HUES6 (cell line): ENCODE measurements around the gene PM20D1.
"Not testable (repeated sequence)": the region's sequence is repeated elsewhere in the genome, so short reads cannot be mapped to it uniquely, and the experiment has no call there.

Source experiments
- H3K27ac ChIP-seq: 2 replicates; pipeline ENCODE4 v1.7.0; 2013; ENCODE audit warnings: low read depth, mild to moderate bottlenecking, low read length, inconsistent platforms
- H3K27me3 ChIP-seq: 2 replicates; pipeline ENCODE4 v1.6.1; 2013; ENCODE audit warnings: low read length; ENCODE audit not compliant: control insufficient read depth, insufficient read depth
- H3K36me3 ChIP-seq: 2 replicates; pipeline ENCODE4 v1.6.1; 2013; ENCODE audit warnings: low read length; ENCODE audit not compliant: control insufficient read depth, insufficient read depth
- H3K4me1 ChIP-seq: 2 replicates; pipeline ENCODE4 v1.6.1; 2013; ENCODE audit warnings: low read length; ENCODE audit not compliant: control insufficient read depth, insufficient read depth
- H3K4me3 ChIP-seq: 2 replicates; pipeline ENCODE4 v1.5.1; 2013; ENCODE audit warnings: low read depth, low read length
- H3K9ac ChIP-seq: one replicate; pipeline ENCODE4 v1.6.1; 2013; ENCODE audit warnings: mild to moderate bottlenecking, low read length
- H3K9me3 ChIP-seq: 2 replicates; pipeline ENCODE4 v1.6.1; 2013; ENCODE audit warnings: low read depth, low read length; ENCODE audit not compliant: control insufficient read depth, insufficient read depth

The PM20D1 gene

DNA sequence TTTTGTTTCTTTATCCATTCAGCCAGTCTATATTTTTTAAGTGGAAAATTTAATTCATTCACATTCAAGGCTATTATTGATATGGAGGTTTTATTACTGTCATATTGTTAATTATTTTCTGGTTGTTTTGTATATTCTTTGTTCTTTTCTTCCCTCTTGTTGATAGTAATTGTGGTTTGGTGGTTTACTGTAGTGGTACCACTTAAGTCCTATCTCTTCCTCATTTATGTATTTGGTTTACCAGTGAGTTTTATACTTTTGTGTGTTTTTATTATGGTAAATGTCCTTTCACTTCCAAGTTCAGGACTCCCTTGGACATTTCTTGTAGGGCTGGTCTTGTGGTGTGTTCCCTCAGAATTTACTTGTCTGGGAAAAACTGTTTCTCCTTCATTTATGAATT lies 28.1 kb upstream of the PM20D1 start:
- no peak overlapping the region for H3K9ac ChIP-seq
- H3K4me3 ChIP-seq = no peak overlapping the region

DNA sequence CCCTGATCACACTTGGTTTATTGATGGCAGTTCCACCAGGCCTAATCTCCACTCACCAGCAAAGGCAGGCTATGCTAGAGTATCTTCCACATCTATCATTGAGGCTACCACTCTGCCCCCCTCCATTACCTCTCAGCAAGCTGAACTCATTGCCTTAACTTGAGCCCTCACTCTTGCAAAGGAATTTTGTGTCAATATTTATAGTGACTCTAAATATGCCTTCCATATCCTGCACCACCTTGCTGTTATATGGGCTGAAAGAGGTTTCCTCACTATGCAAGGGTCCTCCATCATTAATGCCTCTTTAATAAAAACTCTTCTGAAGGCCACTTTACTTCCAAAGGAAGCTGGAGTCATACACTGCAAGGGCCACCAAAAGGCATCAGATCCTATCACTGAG lies 23.2 kb upstream of the PM20D1 start:
- H3K4me3 ChIP-seq, H3K27me3 ChIP-seq, H3K9ac ChIP-seq, H3K9me3 ChIP-seq, H3K27ac ChIP-seq, H3K36me3 ChIP-seq, H3K4me1 ChIP-seq: not testable (repeated sequence)

More for the DNA sequence above, 28.1 kb upstream of the PM20D1 start:
- no peaks in the 10 kb centered on the region for H3K27me3 ChIP-seq
- 0 out of 2 replicates have a peak, but pooled peaks cover 2% of the 10 kb centered on the region for H3K9me3 ChIP-seq
- H3K36me3 ChIP-seq = no peaks in the 10 kb centered on the region
- no peaks in the 10 kb centered on the region for H3K4me1 ChIP-seq
- no peak overlapping the region for H3K27ac ChIP-seq

DNA sequence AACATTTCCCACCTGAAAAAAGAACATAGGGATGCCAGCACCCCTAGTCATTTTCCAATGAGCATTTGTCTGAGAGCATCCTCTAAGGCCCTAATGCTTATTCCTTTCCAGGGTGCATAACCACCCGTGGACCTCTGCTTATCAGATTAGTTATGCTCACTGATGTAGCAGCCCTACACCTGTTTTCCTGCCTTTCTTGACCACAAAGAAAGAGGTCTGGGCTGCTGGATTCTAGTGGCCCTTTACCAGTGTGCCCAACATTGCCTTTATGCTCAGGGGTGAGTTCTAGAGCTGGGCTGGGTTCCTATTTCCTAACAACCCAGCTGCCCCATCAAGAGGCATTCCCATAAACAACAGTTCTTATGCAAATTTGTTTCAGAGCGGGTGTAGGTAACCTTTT lies 20.3 kb upstream of the PM20D1 start:
- Histone ChIP-seq H3K9ac (no peak overlapping the region), H3K27ac (no peak overlapping the region), H3K4me1 (no peaks in the 10 kb centered on the region), H3K27me3 (no peaks in the 10 kb centered on the region), H3K36me3 (no peaks in the 10 kb centered on the region), H3K9me3 (peaks cover 5% of the 10 kb centered on the region; the same call in 1 of the 2 replicates), H3K4me3 (no peak overlapping the region)

- H3K27ac ChIP-seq = no peak overlapping the region
- H3K9ac ChIP-seq = no peak overlapping the region
- no peaks in the 10 kb centered on the region for H3K4me1 ChIP-seq
- no peak overlapping the region for H3K4me3 ChIP-seq
- no peaks in the 10 kb centered on the region for H3K9me3 ChIP-seq
- H3K27me3 ChIP-seq = no peaks in the 10 kb centered on the region
- H3K36me3 ChIP-seq = no peaks in the 10 kb centered on the region
Measured at GRCh38 chr1:205861540-205861939, 11.6 kb upstream of the PM20D1 start.

DNA sequence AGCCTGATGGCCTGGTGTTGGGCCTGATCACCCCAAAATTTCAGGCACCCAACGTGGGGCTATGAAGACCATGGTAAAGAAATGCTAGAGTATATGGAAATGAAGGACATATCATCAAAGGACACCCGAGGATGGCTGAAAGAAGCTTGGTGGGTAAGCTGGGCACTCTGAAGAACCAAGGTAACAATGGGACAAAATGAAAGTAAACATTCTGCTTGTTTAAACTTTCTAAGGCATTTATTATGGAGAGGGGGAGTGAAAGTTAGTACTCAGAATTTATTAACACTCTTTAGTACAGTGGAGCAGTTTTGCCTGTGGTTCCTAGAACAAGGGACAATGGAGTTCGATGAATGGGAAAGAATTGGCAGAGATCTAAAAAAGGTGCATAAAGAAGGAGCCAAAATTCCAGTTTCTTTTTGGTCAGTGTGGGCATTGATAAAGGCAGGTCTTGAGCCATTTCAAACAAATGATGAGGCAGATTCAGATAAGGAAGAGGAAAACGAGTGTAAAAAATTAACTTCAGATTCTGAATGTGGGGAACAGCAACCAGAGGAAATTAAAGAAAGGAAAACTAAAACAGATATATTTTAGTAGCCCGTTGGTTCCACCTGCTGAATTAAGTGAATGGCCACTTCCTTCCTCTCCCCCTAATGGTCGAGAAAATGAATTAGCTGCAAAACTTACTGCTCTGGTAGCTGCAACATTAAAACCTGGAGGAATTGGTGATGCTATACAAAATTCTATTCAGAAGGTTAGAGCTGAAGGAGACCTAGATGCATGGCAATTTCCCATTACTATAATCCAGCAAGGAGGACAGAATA lies 8.4 kb upstream of the PM20D1 start:
- Histone ChIP-seq H3K27ac (no peak overlapping the region), H3K27me3 (no peaks in the 10 kb centered on the region), H3K4me1 (no peaks in the 10 kb centered on the region), H3K4me3 (no peak overlapping the region), H3K36me3 (no peaks in the 10 kb centered on the region), H3K9ac (no peak overlapping the region), H3K9me3 (no peaks in the 10 kb centered on the region)

DNA sequence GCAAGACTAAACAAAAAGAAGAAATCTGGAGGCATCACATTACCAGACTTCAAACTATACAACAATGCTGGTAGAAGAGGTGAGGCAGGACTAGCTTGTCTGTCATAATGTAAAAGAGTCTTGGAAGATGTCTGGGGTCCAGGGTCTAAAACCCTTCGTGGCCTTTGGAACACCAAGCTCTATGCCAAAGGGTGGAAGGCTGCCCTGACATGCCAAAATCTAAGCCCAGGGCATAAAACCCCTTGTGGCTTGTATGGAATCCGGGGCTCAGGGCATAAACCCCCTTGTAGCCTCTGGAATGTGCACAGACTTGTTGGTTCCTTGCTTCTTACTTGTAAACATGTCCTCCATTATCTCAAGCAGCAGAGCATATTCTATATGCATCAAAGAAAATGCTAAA lies 7.6 kb upstream of the PM20D1 start:
- H3K9me3 ChIP-seq, H3K4me3 ChIP-seq, H3K9ac ChIP-seq, H3K27me3 ChIP-seq, H3K36me3 ChIP-seq, H3K4me1 ChIP-seq, H3K27ac ChIP-seq: not testable (repeated sequence)

DNA sequence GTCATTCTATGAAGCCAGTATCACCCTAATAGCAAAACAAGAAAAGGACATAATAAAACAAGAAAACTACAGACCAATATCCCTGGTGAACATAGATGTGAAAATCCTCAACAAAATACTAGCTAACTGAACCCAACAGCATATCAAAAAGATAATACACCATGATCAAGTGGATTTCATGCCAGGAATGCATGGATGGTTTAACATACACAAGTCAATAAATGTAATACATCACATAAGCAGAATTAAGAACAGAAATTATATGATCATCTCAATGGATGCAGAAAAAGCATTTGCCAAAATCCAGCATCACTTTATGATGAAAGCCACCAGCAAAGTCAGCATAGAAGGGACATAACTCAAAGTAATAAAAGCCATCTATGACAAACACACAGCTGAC lies 6.5 kb upstream of the PM20D1 start:
- H3K9ac ChIP-seq = no peak overlapping the region
- no peaks in the 10 kb centered on the region for H3K4me1 ChIP-seq
- H3K27me3 ChIP-seq = no peaks in the 10 kb centered on the region
- no peaks in the 10 kb centered on the region for H3K36me3 ChIP-seq
- no peak overlapping the region for H3K27ac ChIP-seq
- no peak overlapping the region for H3K4me3 ChIP-seq
- peaks cover 13% of the 10 kb centered on the region for H3K9me3 ChIP-seq

GRCh38 chr1:205852969-205853368 lies 3.0 kb upstream of the PM20D1 start:
- no peaks in the 10 kb centered on the region for H3K4me1 ChIP-seq
- no peak overlapping the region for H3K4me3 ChIP-seq
- no peak overlapping the region for H3K9ac ChIP-seq
- peaks cover 17% of the 10 kb centered on the region for H3K27me3 ChIP-seq
- peaks cover 13% of the 10 kb centered on the region for H3K9me3 ChIP-seq
- H3K36me3 ChIP-seq = no peaks in the 10 kb centered on the region
- H3K27ac ChIP-seq = no peak overlapping the region

DNA sequence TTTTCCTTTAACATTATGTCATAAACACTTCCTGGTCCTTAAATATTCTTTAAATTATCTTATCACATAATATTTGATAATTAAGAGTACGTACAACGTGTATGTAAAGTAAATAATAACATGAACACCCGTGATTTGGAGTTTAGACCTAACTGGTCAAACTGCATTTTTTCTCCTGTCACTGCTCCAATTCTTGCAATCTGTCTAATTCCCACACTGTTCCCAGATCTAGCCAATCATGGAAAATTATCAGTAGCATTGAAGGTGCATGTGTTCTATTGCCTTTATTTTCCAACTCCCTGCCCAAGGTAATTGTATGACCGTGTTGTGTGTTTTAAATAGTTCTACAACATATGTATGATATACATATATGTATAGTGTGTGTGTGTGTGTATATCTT lies 2.1 kb upstream of the PM20D1 start:
- peaks cover 13% of the 10 kb centered on the region for H3K9me3 ChIP-seq
- H3K4me1 ChIP-seq = no peaks in the 10 kb centered on the region
- peaks cover 17% of the 10 kb centered on the region for H3K27me3 ChIP-seq
- H3K36me3 ChIP-seq = no peaks in the 10 kb centered on the region
- H3K4me3 ChIP-seq = no peak overlapping the region
- H3K9ac ChIP-seq = no peak overlapping the region
- no peak overlapping the region for H3K27ac ChIP-seq

DNA sequence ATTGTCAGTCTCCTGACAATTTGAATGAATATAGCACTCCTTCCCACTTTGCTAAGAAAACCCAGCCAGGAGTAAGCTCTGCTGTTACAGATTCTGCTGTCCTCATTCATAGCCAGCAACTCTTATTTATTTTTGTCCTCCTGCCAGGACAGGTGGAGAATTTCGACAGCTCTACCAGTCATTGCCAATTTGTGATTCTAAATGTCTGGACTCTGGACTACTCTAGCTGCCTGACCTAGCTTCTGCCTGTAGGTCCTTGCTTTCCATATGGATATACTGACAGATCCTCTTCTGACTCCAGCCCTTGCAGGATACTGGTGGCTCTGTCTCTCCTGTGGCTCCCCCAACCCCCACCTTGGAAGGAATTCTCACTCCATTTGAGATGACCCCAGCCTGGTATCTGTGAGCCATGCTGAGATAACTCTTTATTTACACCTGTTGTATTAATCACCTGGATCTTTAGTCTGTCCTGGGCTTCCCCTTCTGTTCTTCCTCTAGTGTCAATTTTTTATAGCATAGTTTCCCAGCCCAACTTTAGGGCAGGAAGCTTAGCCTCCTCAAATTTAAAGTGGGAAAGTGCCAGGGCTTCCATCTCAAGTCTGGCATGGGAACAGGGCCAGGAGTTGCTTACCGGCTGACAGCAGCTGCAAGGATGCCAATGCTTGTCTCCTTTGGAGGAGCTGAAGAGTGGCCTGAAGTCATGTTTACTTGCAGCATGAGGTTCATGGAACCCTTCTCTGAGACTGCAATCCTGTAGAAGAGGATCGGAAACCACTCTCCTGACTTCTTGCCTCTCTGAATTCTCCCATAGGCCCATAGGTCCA lies 6.7 kb downstream of the PM20D1 start:
- Histone ChIP-seq H3K4me3 (no peak overlapping the region), H3K9me3 (no peaks in the 10 kb centered on the region), H3K4me1 (peaks cover 9% of the 10 kb centered on the region; the same call in 1 of the 2 replicates), H3K36me3 (no peaks in the 10 kb centered on the region), H3K27me3 (peaks cover 2% of the 10 kb centered on the region; the same call in 1 of the 2 replicates), H3K9ac (no peak overlapping the region), H3K27ac (no peak overlapping the region)

DNA sequence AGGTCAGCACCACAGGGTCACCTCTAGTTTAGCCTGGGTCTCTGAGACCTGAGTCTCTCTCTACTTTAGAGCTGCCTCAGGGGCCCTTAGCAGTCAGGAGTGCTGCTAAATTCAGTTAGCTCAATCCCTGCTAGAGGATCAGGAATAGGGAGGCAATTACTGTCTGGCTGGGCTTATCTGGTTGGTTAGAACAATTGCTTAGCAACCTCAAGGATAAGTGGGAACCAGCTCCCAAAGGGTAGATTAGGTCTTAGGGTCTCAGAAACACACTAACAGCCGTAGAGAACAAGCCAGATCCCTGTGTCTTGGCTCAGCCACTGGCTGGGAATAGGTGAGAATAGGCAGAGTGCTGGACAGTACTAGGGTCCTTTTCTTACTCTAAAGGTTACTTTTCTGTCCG lies 7.7 kb downstream of the PM20D1 start:
- peaks cover 9% of the 10 kb centered on the region; the same call in 1 of the 2 replicates for H3K4me1 ChIP-seq
- H3K9ac ChIP-seq = no peak overlapping the region
- H3K27me3 ChIP-seq = no peaks in the 10 kb centered on the region
- no peak overlapping the region for H3K4me3 ChIP-seq
- H3K9me3 ChIP-seq = no peaks in the 10 kb centered on the region
- no peaks in the 10 kb centered on the region for H3K36me3 ChIP-seq
- H3K27ac ChIP-seq = no peak overlapping the region
